Neural progenitor cell (in vitro differentiated cells): ENCODE data around the gene HNRNPL.

Experiments
- EZH2phosphoT487 ChIP-seq: fragments of 200-600 bp; sonication (generic); IDR thresholded peaks from 2 replicates; pipeline ENCODE4 v1.6.1; 2017; ENCODE audit warnings: antibody characterized with exemption
- TF ChIP-seq, protein P1 (sequence below): fragments of 200-600 bp; sonication (generic); IDR thresholded peaks from 2 replicates; pipeline ENCODE4 v1.5.1; 2017; ENCODE audit warnings: antibody characterized with exemption, mild to moderate bottlenecking

- TF ChIP-seq, protein P1, sequence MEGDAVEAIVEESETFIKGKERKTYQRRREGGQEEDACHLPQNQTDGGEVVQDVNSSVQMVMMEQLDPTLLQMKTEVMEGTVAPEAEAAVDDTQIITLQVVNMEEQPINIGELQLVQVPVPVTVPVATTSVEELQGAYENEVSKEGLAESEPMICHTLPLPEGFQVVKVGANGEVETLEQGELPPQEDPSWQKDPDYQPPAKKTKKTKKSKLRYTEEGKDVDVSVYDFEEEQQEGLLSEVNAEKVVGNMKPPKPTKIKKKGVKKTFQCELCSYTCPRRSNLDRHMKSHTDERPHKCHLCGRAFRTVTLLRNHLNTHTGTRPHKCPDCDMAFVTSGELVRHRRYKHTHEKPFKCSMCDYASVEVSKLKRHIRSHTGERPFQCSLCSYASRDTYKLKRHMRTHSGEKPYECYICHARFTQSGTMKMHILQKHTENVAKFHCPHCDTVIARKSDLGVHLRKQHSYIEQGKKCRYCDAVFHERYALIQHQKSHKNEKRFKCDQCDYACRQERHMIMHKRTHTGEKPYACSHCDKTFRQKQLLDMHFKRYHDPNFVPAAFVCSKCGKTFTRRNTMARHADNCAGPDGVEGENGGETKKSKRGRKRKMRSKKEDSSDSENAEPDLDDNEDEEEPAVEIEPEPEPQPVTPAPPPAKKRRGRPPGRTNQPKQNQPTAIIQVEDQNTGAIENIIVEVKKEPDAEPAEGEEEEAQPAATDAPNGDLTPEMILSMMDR = no peak
- no peak for TF ChIP-seq EZH2phosphoT487
These were observed 34.5 kb downstream of the HNRNPL start for GRCh38 chr19:38815059-38816001.
